Measurements from ENCODE around the gene POGZ.
A peak's percentile ranks its signal among the peaks of the same experiment; 100 is the strongest.
"Not testable (repeated sequence)": the region's sequence is repeated elsewhere in the genome, so short reads cannot be mapped to it uniquely, and the experiment has no call there.

POGZ gene

GRCh38 chr1:151411884-151412283, 47.4 kb downstream of the POGZ start:
- no peak for DNase-seq (ENCODE audit: low read depth)

- no peak for DNase-seq (ENCODE audit: low read depth)
Observed at GRCh38 chr1:151408891-151409290, 50.4 kb downstream of the POGZ start.

DNA sequence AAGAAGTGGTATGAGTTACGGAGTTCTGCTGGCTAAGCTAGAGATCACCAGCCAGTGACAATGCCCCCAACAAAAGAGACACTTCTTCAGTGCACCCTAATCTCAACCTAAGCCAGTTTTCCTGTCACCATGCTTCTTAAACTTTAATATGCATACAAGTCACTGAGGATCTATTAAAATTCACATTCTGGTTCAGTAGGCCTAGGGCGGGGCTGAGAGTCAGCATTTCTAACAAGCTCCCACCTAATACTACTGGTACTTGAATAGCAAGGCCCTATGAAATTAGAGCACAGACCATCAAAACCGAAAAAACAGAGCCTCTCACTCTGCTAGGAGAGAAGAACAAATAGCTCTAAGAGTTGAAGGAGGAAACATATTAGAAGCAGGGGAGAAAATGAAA, 52.0 kb downstream of the POGZ start:
- no peak for DNase-seq (ENCODE audit: low read depth)

GRCh38 chr1:151406176-151406575, 53.1 kb downstream of the POGZ start:
- no peak for DNase-seq (ENCODE audit: low read depth)

- DNase-seq (ENCODE audit: low read depth), result no peak
Observed at GRCh38 chr1:151405187-151405951, 53.9 kb downstream of the POGZ start.

GRCh38 chr1:151403612-151404011, 55.7 kb downstream of the POGZ start:
- no peak for DNase-seq (ENCODE audit: low read depth)

DNA sequence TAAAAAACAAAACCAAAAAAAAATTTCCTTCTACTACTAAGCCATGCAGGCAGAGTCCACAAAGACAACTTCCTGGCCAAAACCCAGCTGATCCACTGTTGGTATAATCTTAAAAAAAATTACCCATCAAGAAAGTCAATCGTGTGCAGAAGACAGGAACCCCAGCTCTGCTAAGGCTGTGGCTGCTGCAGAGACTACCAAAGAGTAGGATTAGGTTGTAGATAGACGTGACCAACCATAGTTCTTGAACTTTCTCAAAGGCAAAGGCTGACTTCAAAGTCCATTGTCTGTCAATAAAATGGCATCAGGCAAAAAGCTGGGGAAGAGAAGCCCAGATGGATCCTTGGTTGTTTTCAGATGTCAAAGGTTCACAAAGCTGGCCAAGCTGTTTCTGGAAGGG, 56.5 kb downstream of the POGZ start:
- no peak for DNase-seq (ENCODE audit: low read depth)

- no peak for DNase-seq (ENCODE audit: low read depth)
Observed at GRCh38 chr1:151401860-151402259, 57.4 kb downstream of the POGZ start.

GRCh38 chr1:151401125-151401788, 58.0 kb downstream of the POGZ start:
- no peak for DNase-seq (ENCODE audit: low read depth)

DNA sequence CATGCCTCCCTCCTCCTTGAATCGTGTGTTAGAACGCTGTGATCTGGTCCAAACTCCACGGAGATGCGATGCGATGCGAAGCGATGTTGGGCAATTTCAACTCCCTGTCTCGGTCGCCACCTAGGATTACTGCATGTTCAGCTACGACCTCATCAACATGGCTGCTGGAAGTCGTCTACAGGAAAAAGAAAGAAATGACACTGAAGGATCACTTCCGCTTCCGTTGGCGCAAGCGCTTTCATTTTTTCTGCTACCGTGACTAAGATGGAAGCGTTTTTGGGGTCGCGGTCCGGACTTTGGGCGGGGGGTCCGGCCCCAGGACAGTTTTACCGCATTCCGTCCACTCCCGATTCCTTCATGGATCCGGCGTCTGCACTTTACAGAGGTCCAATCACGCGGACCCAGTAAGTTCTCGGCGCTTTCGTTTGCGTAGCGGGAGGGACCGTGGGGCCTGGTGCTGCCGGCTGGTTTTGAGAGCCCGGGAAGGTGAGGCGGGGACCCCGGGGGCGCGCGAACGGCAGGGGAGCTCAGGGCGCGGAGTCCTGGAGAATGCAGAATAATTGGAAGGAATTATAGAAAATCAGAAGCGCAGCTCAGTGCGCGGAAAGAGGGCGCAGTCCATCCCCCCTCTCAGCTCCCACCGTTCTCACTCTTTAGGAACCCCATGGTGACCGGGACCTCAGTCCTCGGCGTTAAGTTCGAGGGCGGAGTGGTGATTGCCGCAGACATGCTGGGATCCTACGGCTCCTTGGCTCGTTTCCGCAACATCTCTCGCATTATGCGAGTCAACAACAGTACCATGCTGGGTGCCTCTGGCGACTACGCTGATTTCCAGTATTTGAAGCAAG, 59.7 kb downstream of the POGZ start, which contains the start of gene PSMB4:
TSS of gene PSMB4 (plus strand) at position 250 of the 848 bp plus-strand sequence. CDS start at position 265, 15 bp downstream.
- peak; percentile 67 for DNase-seq (ENCODE audit: low read depth)

DNA sequence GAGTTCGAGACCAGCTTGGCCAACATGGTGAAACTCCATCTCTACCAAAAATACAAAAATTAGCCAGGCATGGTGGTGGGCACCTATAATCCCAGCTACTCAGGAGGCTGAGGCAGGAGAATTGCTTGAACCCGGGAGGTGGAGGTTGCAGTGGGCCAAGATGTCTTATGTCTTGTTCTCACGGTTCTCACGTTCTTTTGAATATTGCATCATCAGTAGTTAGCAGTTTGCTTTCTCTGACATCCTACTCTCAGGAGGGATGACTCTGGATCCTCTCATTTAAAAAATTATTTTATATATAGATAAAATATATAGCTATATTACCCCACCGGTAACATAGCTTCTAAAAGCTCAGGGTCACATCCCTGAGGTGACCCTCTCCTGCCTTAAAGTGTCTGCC, 63.0 kb downstream of the POGZ start:
- DNase-seq (ENCODE audit: low read depth), result not testable (repeated sequence)

- no peak for DNase-seq (ENCODE audit: low read depth)
Observed at GRCh38 chr1:151393583-151393982, 65.7 kb downstream of the POGZ start.

DNA sequence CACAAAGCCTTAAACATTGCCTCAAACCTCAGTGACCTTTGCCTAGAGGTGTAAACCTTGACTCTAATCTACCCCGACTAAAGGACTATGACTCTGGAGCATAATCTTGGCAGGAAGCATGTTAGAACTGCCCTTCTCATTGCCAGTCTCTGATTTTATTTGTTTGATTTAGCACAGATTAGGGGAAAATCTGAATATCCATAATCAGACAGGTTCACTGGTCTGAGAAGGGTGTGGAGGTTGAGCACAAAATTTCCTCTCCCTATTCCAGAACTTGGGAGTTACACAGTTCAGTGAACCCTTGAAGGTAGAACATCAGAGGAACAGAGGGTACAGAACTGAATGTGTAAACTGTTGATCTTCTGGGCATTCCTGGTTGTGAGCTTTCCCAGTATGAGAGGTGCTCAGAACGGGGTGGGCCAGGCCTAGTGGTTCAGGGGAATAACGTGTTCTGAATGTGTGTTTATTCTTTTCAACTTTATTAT, 68.2 kb downstream of the POGZ start:
- DNase-seq (ENCODE audit: low read depth), result no peak

DNA sequence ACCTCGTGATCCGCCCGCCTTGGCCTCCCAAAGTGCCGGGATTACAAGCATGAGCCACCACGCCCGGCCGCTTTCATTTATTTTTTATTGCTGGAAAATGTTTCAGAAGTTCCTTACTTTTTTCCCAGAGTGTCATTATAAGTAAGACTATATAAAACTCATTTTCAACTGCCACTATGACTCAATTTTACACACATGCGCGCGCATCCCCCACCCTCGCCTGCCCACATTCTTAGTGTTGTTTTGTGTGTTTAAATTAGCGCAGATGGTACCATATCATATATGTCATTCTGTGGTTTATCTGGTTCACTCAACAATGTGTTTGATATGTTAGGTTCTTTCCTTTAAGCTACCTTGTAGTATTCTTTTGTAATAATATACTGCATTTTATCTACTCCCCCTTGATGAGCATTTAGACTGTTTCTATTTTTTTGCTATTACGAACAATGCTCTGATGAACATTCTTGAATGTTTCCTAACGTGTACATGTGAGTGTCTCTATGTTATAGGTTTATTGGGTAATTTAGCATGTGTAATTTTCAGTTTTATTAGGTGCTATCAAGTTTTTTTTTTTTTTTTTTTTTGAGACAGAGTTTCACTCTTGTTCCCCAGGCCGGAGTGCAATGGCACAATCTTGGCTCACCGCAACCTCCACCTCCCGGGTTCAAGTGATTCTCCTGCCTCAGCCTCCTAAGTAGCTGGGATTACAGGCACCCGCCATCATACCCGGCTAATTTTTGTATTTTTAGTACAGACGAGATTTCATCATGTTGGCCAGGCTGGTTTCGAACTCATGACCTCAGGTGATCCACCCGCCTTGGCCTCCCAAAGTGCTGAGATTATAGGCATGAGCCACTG, 68.8 kb downstream of the POGZ start:
- DNase-seq (ENCODE audit: low read depth), result not testable (repeated sequence)

DNA sequence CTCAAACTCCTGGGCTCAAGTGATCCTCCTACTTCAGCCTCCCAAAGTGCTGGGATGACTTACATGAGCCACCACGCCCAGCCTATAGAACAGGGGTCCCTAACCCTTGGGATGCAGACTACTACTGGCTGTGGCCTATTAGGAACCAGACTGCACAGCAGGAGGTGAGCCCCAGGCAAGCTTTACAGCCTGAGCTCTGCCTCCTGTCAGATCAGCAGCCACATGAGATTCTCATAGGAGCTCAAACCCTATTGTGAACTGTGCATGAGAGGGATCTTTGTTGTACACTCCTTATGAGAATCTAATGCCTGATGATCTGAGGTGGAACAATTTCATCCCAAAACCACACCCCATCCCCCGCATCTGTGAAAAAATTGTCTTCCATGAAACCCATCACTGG, 73.3 kb downstream of the POGZ start:
- DNase-seq (ENCODE audit: low read depth), result no peak

DNA sequence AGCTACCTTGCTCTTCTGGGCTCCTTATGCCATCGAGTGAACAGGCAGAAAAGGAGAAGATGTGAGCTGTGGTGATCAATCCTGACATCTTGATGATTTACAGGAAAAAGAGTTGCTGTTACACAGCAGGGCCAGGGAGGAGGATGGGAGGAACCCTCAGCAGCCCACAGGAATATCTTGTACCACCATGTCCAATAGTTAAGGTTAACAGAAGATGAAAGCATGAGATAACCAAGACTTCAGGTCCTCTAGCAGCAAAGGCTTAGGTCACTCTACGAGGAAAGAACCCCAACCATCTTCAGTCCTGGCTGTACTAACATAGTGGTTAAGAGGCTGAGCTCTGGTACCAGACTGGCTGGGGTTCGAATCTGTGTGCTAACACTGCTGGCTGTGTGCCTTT, 74.7 kb downstream of the POGZ start:
- DNase-seq (ENCODE audit: low read depth), result no peak

DNA sequence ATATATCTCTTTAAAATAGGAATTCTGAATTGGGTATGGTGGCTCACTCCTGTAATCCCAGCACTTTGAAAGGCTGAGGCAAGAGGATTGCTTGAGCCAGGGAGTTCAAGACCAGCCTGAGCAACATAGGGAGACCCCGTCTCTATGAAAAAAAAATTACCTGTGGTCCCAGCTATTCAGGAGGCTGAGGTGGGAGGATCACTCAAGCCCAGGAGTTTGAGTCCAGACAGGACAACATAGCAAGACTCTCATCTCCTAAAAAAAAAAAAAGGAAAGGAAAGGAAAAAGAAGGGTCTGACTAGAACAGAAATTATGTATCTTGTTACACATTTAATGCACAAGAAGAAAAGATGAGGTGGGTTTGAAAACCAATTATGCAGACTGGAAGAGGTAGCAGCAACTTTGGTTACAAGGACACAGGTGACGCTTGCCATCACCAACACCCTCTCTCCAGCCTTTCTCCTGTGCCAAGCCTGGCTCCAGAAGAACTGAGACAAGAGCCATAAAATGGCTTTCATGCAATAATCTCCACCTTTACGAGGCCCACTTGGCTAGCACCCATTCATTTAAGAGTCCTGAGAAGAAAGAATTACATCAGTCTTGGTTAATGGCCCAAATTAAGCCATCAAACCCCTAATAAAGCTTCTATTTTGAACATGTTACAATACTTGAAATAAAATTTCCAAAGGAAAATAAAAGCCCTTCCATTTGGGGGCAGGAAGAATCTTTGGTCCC, 82.0 kb downstream of the POGZ start:
- DNase-seq (ENCODE audit: low read depth), result no peak

- no peak for DNase-seq (ENCODE audit: low read depth)
Observed at GRCh38 chr1:151373196-151373595, 86.1 kb downstream of the POGZ start.

GRCh38 chr1:151372058-151372934, 87.0 kb downstream of the POGZ start, which contains the start of gene SELENBP1:
Gene SELENBP1 (minus strand): TSS chr1:151372705. CDS start chr1:151372641, 64 bp downstream.
- no peak for DNase-seq (ENCODE audit: low read depth)

Data from stimulated activated CD4-positive, alpha-beta T cell treated with anti-CD3 and anti-CD28 coated beads, Interleukin-2, amount 100 ng/mL, for 4 hours (primary cell).